Sigmoid colon (tissue), 4 donors: ENCODE data around the gene CCDC116.

Experiments used
- CTCF ChIP-seq, 4 experiments: fragments of 450-650 bp in 3 of 4; fragments of 200-600 bp in 1 of 4; IDR thresholded peaks; one replicate each; pipeline ENCODE4 v1.5.1; 2016 to 2019; ENCODE audit warnings: antibody characterized with exemption in 4 of 4, mild to moderate bottlenecking in 3 of 4, moderate library complexity in 2 of 4
- EP300 ChIP-seq, 4 donors: sonication (generic); formaldehyde crosslinking; IDR thresholded peaks; one replicate each; pipeline ENCODE4 v1.6.1; 2017; ENCODE audit warnings: antibody characterized with exemption in 4 of 4
- POLR2A ChIP-seq, 2 donors: fragments of 450-650 bp; IDR thresholded peaks; one replicate each; pipeline ENCODE4 v1.6.1; 2016; ENCODE audit warnings: antibody characterized with exemption in 2 of 2, mild to moderate bottlenecking in 2 of 2, moderate library complexity in 2 of 2
- POLR2AphosphoS5 ChIP-seq, 4 donors: sonication (generic); formaldehyde crosslinking; IDR thresholded peaks; one replicate each; pipeline ENCODE4 v1.6.1; 2017; ENCODE audit warnings: antibody characterized with exemption in 4 of 4

DNA sequence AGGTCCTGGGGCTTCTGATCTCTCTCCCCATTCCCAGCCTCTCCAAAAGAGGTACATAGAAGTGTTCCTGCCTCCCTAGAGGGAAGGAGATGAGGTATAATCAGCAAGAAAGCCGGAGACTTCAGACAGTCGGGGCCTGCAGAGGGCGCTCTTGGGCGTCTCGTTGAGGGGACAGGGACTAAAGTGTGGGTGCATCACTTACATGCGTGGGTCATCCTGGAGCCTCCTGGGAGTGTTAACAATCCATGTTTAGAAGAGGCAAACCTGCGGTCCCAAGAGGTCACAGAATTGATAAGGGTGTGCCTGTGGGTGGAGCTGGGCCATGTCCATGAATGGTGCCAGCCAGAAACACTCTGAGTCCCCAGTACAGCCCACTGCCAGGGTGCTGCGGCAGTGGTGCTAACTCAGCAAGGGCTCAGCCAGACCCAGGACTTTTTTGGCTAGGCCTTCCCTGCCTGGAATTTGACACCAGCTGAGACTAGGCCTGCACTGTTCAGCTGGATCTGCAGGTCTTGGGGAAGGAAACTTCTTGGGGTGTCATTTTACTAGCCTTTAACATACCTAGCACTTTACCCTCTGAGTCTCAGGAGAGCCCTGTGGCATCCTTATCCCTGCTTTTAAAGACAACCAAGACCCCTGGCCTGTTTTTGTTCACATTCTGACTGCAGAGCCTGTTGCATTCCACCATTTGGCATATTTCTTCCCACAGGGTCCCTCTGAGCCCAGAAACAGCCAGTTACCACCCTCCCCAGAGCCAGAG lies 8.3 kb upstream of the CCDC116 start:
- TF ChIP-seq CTCF (IDR thresholded peaks at IDR 0.05) (no peak), POLR2A (IDR thresholded peaks at IDR 0.05) (no peak), EP300 (IDR thresholded peaks at IDR 0.05) (no peak), POLR2AphosphoS5 (IDR thresholded peaks at IDR 0.05) (no peak)
